IMR-90 (cell line): Measurements from ENCODE around the gene DOCK1. TPM values are rescaled to one million over a fixed set of nuclear protein-coding genes. Genes with fewer than 3 reads are reported as not detected.

Experiments used
- ATAC-seq: fragments of 200-7000 bp; cut with Tn5 transposase; 2 replicates; pipeline ENCODE4 v1.9.1; 2020; ENCODE audit warnings: low read depth, mild to moderate bottlenecking, moderate library complexity
- BruUV-seq: library from RNA; stranded (reverse); fragments of 400-500 nt; replicated peaks from 2 replicates; lab custom pipeline; 2021; lab: Mats Ljungman, UMichigan
- CTCF ChIA-PET: fragments of 300-600 bp; formaldehyde crosslinking; extraction: SDS; loops from one replicate; lab custom pipeline; 2021; ENCODE audit warnings: antibody characterized with exemption; lab: Yijun Ruan, JAX
- POLR2A ChIA-PET: fragments of 300-600 bp; sonication (Branson Sonifier 250); formaldehyde crosslinking; loops from one replicate; lab custom pipeline; 2022; ENCODE audit warnings: antibody characterized with exemption; ENCODE audit not compliant: unreplicated experiment; lab: Charles Lee
- DNase-seq: peaks from one replicate; pipeline ENCODE4 v3.0.0; 2013
- H2AFZ ChIP-seq: replicated peaks from 2 replicates; pipeline ENCODE3; 2013; ENCODE audit warnings: low read length, mild to moderate bottlenecking; ENCODE audit not compliant: poor library complexity
- H2AK5ac ChIP-seq: 2 replicates; pipeline ENCODE4 v1.6.1; 2013; ENCODE audit warnings: low read depth, low read length, inconsistent platforms
- H2AK9ac ChIP-seq: replicated peaks from 2 replicates; pipeline ENCODE3; 2013; ENCODE audit warnings: mild to moderate bottlenecking, low read depth, low read length, moderate library complexity; ENCODE audit not compliant: poor library complexity
- H2BK120ac ChIP-seq: 2 replicates; pipeline ENCODE4 v1.6.1; 2013; ENCODE audit warnings: low read depth, low read length, inconsistent platforms
- H2BK15ac ChIP-seq: 3 replicates; pipeline ENCODE4 v1.6.1; 2013; ENCODE audit warnings: low read depth, low read length, inconsistent platforms
- H2BK20ac ChIP-seq: 2 replicates; pipeline ENCODE4 v1.6.1; 2013; ENCODE audit warnings: low read depth, mild to moderate bottlenecking, inconsistent platforms, low read length, moderate library complexity
- H2BK5ac ChIP-seq: 2 replicates; pipeline ENCODE4 v1.6.1; 2013; ENCODE audit warnings: mild to moderate bottlenecking, low read depth, low read length, inconsistent platforms; ENCODE audit not compliant: poor library complexity, severe bottlenecking
- H3K14ac ChIP-seq: replicated peaks from 2 replicates; pipeline ENCODE4 v1.6.1; 2013; ENCODE audit warnings: low read depth, low read length, inconsistent platforms
- H3K18ac ChIP-seq: 2 replicates; pipeline ENCODE4 v1.6.1; 2013; ENCODE audit warnings: low read depth, low read length, control low read depth
- H3K23ac ChIP-seq: 2 replicates; pipeline ENCODE4 v1.6.1; 2013; ENCODE audit warnings: low read depth, low read length, inconsistent platforms
- H3K27ac ChIP-seq: 2 replicates; pipeline ENCODE4 v1.5.1; 2013; ENCODE audit warnings: mild to moderate bottlenecking, control low read depth, low read length; ENCODE audit not compliant: insufficient read depth
- H3K27me3 ChIP-seq: 2 replicates; pipeline ENCODE4 v1.6.1; 2013; ENCODE audit warnings: low read length; ENCODE audit not compliant: control insufficient read depth, insufficient read depth
- H3K36me3 ChIP-seq: 2 replicates; pipeline ENCODE4 v1.6.1; 2013; ENCODE audit warnings: low read length, mixed read lengths; ENCODE audit not compliant: control insufficient read depth, insufficient read depth
- H3K4ac ChIP-seq: 2 replicates; pipeline ENCODE4 v1.6.1; 2013; ENCODE audit warnings: low read depth, low read length, inconsistent platforms
- H3K4me1 ChIP-seq: 2 replicates; pipeline ENCODE4 v1.6.1; 2013; ENCODE audit warnings: low read length, mixed read lengths; ENCODE audit not compliant: control insufficient read depth, insufficient read depth
- H3K4me2 ChIP-seq: 2 replicates; pipeline ENCODE4 v1.6.1; 2013; ENCODE audit warnings: low read depth, mild to moderate bottlenecking, control low read depth, low read length, moderate library complexity
- H3K4me3 ChIP-seq: 2 replicates; pipeline ENCODE4 v1.5.1; 2013; ENCODE audit warnings: low read depth, mild to moderate bottlenecking, control low read depth, low read length, moderate library complexity; ENCODE audit not compliant: insufficient read depth
- H3K56ac ChIP-seq: 2 replicates; pipeline ENCODE4 v1.6.1; 2013; ENCODE audit warnings: low read length, inconsistent platforms; ENCODE audit not compliant: insufficient read depth; ENCODE audit errors: extremely low read depth
- H3K79me1 ChIP-seq, 2 experiments: 2 replicates each; pipeline ENCODE4 v1.6.1; 2013; ENCODE audit warnings: low read length in 2 of 2, inconsistent platforms in 1 of 2, low read depth in 1 of 2
- H3K9ac ChIP-seq: 2 replicates; pipeline ENCODE4 v1.6.1; 2013; ENCODE audit warnings: low read depth, low read length, control low read depth
- H3K9me1 ChIP-seq: 2 replicates; pipeline ENCODE4 v1.6.1; 2013; ENCODE audit warnings: low read length, inconsistent platforms; ENCODE audit not compliant: insufficient read depth
- H3K9me3 ChIP-seq: 2 replicates; pipeline ENCODE4 v1.6.1; 2013; ENCODE audit warnings: low read length; ENCODE audit not compliant: control insufficient read depth, insufficient read depth
- H4K20me1 ChIP-seq: 2 replicates; pipeline ENCODE4 v1.6.1; 2013; ENCODE audit warnings: low read length, inconsistent platforms; ENCODE audit not compliant: insufficient read depth
- H4K5ac ChIP-seq: 2 replicates; pipeline ENCODE4 v1.6.1; 2013; ENCODE audit warnings: mild to moderate bottlenecking, low read depth, low read length, control low read depth
- H4K8ac ChIP-seq, 2 experiments: 2 replicates each; pipeline ENCODE4 v1.6.1; 2013; ENCODE audit warnings: low read depth in 2 of 2, low read length in 2 of 2, control low read depth in 1 of 2, inconsistent platforms in 1 of 2
- H4K91ac ChIP-seq: 2 replicates; pipeline ENCODE4 v1.6.1; 2013; ENCODE audit warnings: low read depth, low read length, inconsistent platforms; ENCODE audit not compliant: insufficient read depth
- BHLHE40 ChIP-seq: fragments of 150-350 bp; IDR thresholded peaks from 2 replicates; pipeline ENCODE4 v1.6.1; 2016; ENCODE audit warnings: mild to moderate bottlenecking, low read depth, low read length
- CTCF ChIP-seq: conservative IDR thresholded peaks from 2 replicates; pipeline ENCODE4 v1.5.1; 2012; ENCODE audit warnings: mild to moderate bottlenecking, low read depth, low read length, improper control_type of control experiment
- FOS ChIP-seq: fragments of 150-350 bp; IDR thresholded peaks from 2 replicates; pipeline ENCODE4 v1.6.1; 2016; ENCODE audit warnings: low read depth, low read length
- MAFK ChIP-seq: IDR thresholded peaks from 2 replicates; pipeline ENCODE4 v1.6.1; 2012; ENCODE audit warnings: low read depth, low read length, improper control_type of control experiment
- MAZ ChIP-seq: IDR thresholded peaks from 2 replicates; pipeline ENCODE4 v1.6.1; 2012; ENCODE audit warnings: low read depth, mild to moderate bottlenecking, low read length, improper control_type of control experiment, moderate library complexity, borderline replicate concordance
- MXI1 ChIP-seq: IDR thresholded peaks from 2 replicates; pipeline ENCODE4 v1.6.1; 2012; ENCODE audit warnings: low read depth, mild to moderate bottlenecking, low read length, moderate library complexity, borderline replicate concordance
- NFE2L2 ChIP-seq: fragments of 150-350 bp; IDR thresholded peaks from 2 replicates; pipeline ENCODE4 v1.6.1; 2016; ENCODE audit warnings: low read depth, mild to moderate bottlenecking, low read length
- POLR2A ChIP-seq: IDR thresholded peaks from 2 replicates; pipeline ENCODE4 v1.6.1; 2012; ENCODE audit warnings: mild to moderate bottlenecking, low read depth, low read length
- RAD21 ChIP-seq: IDR thresholded peaks from 2 replicates; pipeline ENCODE4 v1.6.1; 2012; ENCODE audit warnings: low read length, improper control_type of control experiment
- RCOR1 ChIP-seq: IDR thresholded peaks from 2 replicates; pipeline ENCODE4 v1.6.1; 2012; ENCODE audit warnings: mild to moderate bottlenecking, low read length, improper control_type of control experiment; ENCODE audit not compliant: insufficient replicate concordance
- RFX5 ChIP-seq: IDR thresholded peaks from 2 replicates; pipeline ENCODE4 v1.8.0; 2012; ENCODE audit warnings: low read depth, mild to moderate bottlenecking, low read length, moderate library complexity
- WGBS, 2 experiments: methylation state at CpG; one replicate each; pipeline versions ENCODE4 v1.1.5 to v1.1.7; 2013; ENCODE audit warnings: missing lambda C conversion rate in 2 of 2; ENCODE audit not compliant: insufficient read length in 1 of 2; ENCODE audit errors: extremely low coverage in 2 of 2; 5-methylcytosine and 5-hydroxymethylcytosine counted together
- dilution Hi-C: fragments of 300-500 bp; cut with HindIII; formaldehyde crosslinking; loops from one replicate; pipeline ENCODE4 v1.14.3; 2018; ENCODE audit warnings: low sequenced_read_pairs; ENCODE audit not compliant: unreplicated experiment
- in situ Hi-C: fragments of 300-500 bp; cut with MboI; formaldehyde crosslinking; loops from 3 replicates; pipeline ENCODE4 v1.14.3; 2019; ENCODE audit warnings: low sequenced_read_pairs, inconsistent platforms, mixed read lengths
- intact Hi-C: fragments of 100-400 bp; cut with micrococcal nuclease; formaldehyde crosslinking; loops from 2 replicates; pipeline ENCODE4 v1.10.0; 2022
- polyA plus RNA-seq, 3 experiments: library from polyadenylated mRNA; depleted of rRNA; stranded (reverse); fragments of >200 nt; gene quantifications; 2 replicates each; pipeline ENCODE4 v1.2.3, GENCODE V29; 2012; ENCODE audit warnings: low replicate concordance in 1 of 3
- total RNA-seq: library from RNA; depleted of rRNA; stranded (reverse); fragments of >200 nt; gene quantifications from 2 replicates; pipeline ENCODE4 v1.2.3, GENCODE V29; 2012

DOCK1 gene
- total and polyA plus RNA-seq, 2 of the 4 experiments (the other 2 are of a cell fraction), result 28.2 to 71.0 TPM

- Histone ChIP-seq H3K14ac (no peak overlapping the region), H3K23ac (no peak overlapping the region), H3K56ac (no peak overlapping the region), H3K9me1 (peaks cover 18% of the 10 kb centered on the region), H3K4me3 (no peak overlapping the region), H3K4me2 (no peak overlapping the region), H2BK20ac (no peak overlapping the region), H2BK15ac (no peak overlapping the region), H2AK5ac (no peak overlapping the region; the same call in 1 of the 2 replicates), H3K36me3 (peaks cover 24% of the 10 kb centered on the region), H3K4me1 (peaks cover 18% of the 10 kb centered on the region; the same call in 1 of the 2 replicates), H3K9me3 (no peaks in the 10 kb centered on the region), H3K27me3 (no peaks in the 10 kb centered on the region), H4K5ac (no peak overlapping the region), H4K20me1 (peaks cover 88% of the 10 kb centered on the region), H3K18ac (no peak overlapping the region), H3K9ac (no peak overlapping the region), H3K4ac (no peak overlapping the region), H2AK9ac (no peak overlapping the region), H2BK120ac (no peak overlapping the region), H4K8ac (no peak overlapping the region), H2BK5ac (no peak overlapping the region), H3K27ac (no peak overlapping the region), H3K79me1 (peaks cover 50 to 92% of the 10 kb centered on the region in 2 experiments), H2AFZ (no peak overlapping the region), H4K91ac (no peak overlapping the region)
- DNase-seq (peak; percentile 13), ATAC-seq (no peak)
- BruUV-seq, result no TSS peak
- POLR2A ChIA-PET, result no interaction called here
- intact Hi-C loops (loop anchor here (5.0 kb wide), 1 partner anchor 42 kb away; no protein-coding TSS in a partner anchor), in situ Hi-C loops (no loop called here), dilution Hi-C loops (no loop called here)
- WGBS, 2 experiments, result 82% methylated on average over 12 of the region's 17 CpGs; no CpG with 5 or more reads in 1 of the 2 experiments
- CTCF ChIA-PET, result no interaction called here
- TF ChIP-seq POLR2A, result no peak
- no peak for TF ChIP-seq NFE2L2
- TF ChIP-seq RFX5, result no peak
- TF ChIP-seq BHLHE40, result no peak
- TF ChIP-seq FOS, result no peak
- no peak for TF ChIP-seq MAZ
- no peak for TF ChIP-seq RCOR1
- no peak for TF ChIP-seq CTCF
- no peak for TF ChIP-seq MAFK
- TF ChIP-seq RAD21, result no peak
- no peak for TF ChIP-seq MXI1
These were observed 25.1 kb downstream of the DOCK1 start for GRCh38 chr10:126930131-126930882.
